GM12878 (cell line): Measurements from ENCODE around the gene PIGN. TPM values are rescaled to one million over a fixed set of nuclear protein-coding genes. Genes with fewer than 3 reads are reported as not detected.

Source experiments
- ATAC-seq: fragments of 200-7000 bp; cut with Tn5 transposase; 3 replicates; pipeline ENCODE4 v1.9.1; 2020; ENCODE audit warnings: mild to moderate bottlenecking, moderate library complexity
- BruUV-seq: library from RNA; stranded (reverse); fragments of 400-500 nt; replicated peaks from 2 replicates; lab custom pipeline; 2021; lab: Mats Ljungman, UMichigan
- CTCF ChIA-PET: fragments of 300-600 bp; sonication (Branson Sonifier 250); formaldehyde crosslinking; extraction: SDS; loops from one replicate; lab custom pipeline; 2021; ENCODE audit warnings: inconsistent platforms; lab: Yijun Ruan, JAX
- POLR2A ChIA-PET: fragments of 350-600 bp; formaldehyde crosslinking; extraction: SDS; loops from one replicate; lab custom pipeline; 2021; ENCODE audit warnings: inconsistent platforms; lab: Charles Lee
- RAD21 ChIA-PET: fragments of 300-600 bp; sonication (Branson Sonifier 250); formaldehyde crosslinking; loops from one replicate; lab custom pipeline; 2023; ENCODE audit warnings: antibody characterized with exemption; ENCODE audit not compliant: unreplicated experiment; lab: Charles Lee
- SMC1A ChIA-PET: fragments of 300-600 bp; sonication (Branson Sonifier 250); formaldehyde crosslinking; loops from one replicate; lab custom pipeline; 2023; ENCODE audit not compliant: unreplicated experiment, uncharacterized antibody; lab: Charles Lee
- DNase-seq: peaks from one replicate; pipeline ENCODE4 v3.0.0-alpha.2; 2011; ENCODE audit warnings: low read depth, low spot score
- FAIRE-seq: peaks from 3 replicates; lab custom pipeline; 2011; peaks lifted over from hg19 to GRCh38; lab: Jason Lieb, UNC
- H2AFZ ChIP-seq: 2 replicates; pipeline ENCODE4 v1.6.0; 2011; ENCODE audit warnings: low read depth, low read length, control low read depth; ENCODE audit not compliant: control insufficient read depth
- H3K27ac ChIP-seq: 2 replicates; pipeline ENCODE4 v1.5.1; 2011; ENCODE audit warnings: control low read depth; ENCODE audit not compliant: control insufficient read depth, insufficient read depth
- H3K27me3 ChIP-seq, 2 experiments: replicated peaks in 1 of 2; 2 replicates each; pipeline versions ENCODE4 v1.6.0 to v1.6.1; 2011; ENCODE audit warnings: low read length in 1 of 2; ENCODE audit not compliant: control insufficient read depth in 2 of 2, insufficient read depth in 2 of 2
- H3K36me3 ChIP-seq, 2 experiments: 2 replicates each; pipeline ENCODE4 v1.5.1; 2011; ENCODE audit warnings: low read length in 1 of 2; ENCODE audit not compliant: control insufficient read depth in 2 of 2, insufficient read depth in 2 of 2
- H3K4me1 ChIP-seq: 2 replicates; pipeline ENCODE4 v1.6.1; 2011; ENCODE audit warnings: mild to moderate bottlenecking, low read length, moderate library complexity, mixed read lengths; ENCODE audit not compliant: control insufficient read depth, insufficient read depth
- H3K4me2 ChIP-seq: 2 replicates; pipeline ENCODE4 v1.6.0; 2011; ENCODE audit warnings: control low read depth; ENCODE audit not compliant: control insufficient read depth, insufficient read depth
- H3K4me3 ChIP-seq: fragments of 200-600 bp; sonication (generic); 2 replicates; pipeline ENCODE4 v1.5.1; 2016
- H3K79me2 ChIP-seq: 2 replicates; pipeline ENCODE4 v1.6.0; 2011; ENCODE audit warnings: low read length; ENCODE audit not compliant: control insufficient read depth, insufficient read depth
- H3K9ac ChIP-seq: 2 replicates; pipeline ENCODE4 v1.8.0; 2011; ENCODE audit warnings: low read length, control low read depth, mixed read lengths; ENCODE audit not compliant: control insufficient read depth, insufficient read depth
- H3K9me3 ChIP-seq: replicated peaks from 3 replicates; pipeline ENCODE4 v1.5.1; 2011; ENCODE audit warnings: mild to moderate bottlenecking, low read length; ENCODE audit not compliant: control insufficient read depth, insufficient read depth
- H4K20me1 ChIP-seq: 2 replicates; pipeline ENCODE4 v1.6.0; 2011; ENCODE audit not compliant: control insufficient read depth, insufficient read depth
- BACH1 ChIP-seq: fragments of 450-650 bp; IDR thresholded peaks from 2 replicates; pipeline ENCODE4 v1.6.1; 2017; ENCODE audit warnings: mild to moderate bottlenecking, borderline replicate concordance
- CUX1 ChIP-seq: IDR thresholded peaks from 2 replicates; pipeline ENCODE4 v1.6.1; 2012; ENCODE audit warnings: improper control_type of control experiment, low read depth, low read length; ENCODE audit not compliant: insufficient replicate concordance
- ESRRA ChIP-seq: IDR thresholded peaks from 2 replicates; pipeline ENCODE4 v1.6.1; 2012; ENCODE audit warnings: mild to moderate bottlenecking, low read length, improper control_type of control experiment
- FOXM1 ChIP-seq: IDR thresholded peaks from 2 replicates; pipeline ENCODE4 v1.6.1; 2012; ENCODE audit warnings: low read depth, mild to moderate bottlenecking, inconsistent platforms, low read length, moderate library complexity
- HDGF ChIP-seq: fragments of 450-650 bp; IDR thresholded peaks from 2 replicates; pipeline ENCODE4 v1.6.1; 2016; ENCODE audit warnings: antibody characterized with exemption
- IKZF1 ChIP-seq: fragments of 450-650 bp; conservative IDR thresholded peaks from 2 replicates; pipeline ENCODE4 v1.6.1; 2017; ENCODE audit warnings: antibody characterized with exemption, mild to moderate bottlenecking
- KAT2A ChIP-seq: conservative IDR thresholded peaks from 2 replicates; pipeline ENCODE4 v1.6.1; 2011; ENCODE audit warnings: low read depth, low read length; ENCODE audit not compliant: control insufficient read depth
- MEF2A ChIP-seq: IDR thresholded peaks from 2 replicates; pipeline ENCODE4 v1.6.1; 2011; ENCODE audit warnings: low read depth, mild to moderate bottlenecking, low read length, moderate library complexity; ENCODE audit not compliant: insufficient read depth
- MXI1 ChIP-seq: fragments of 150-350 bp; IDR thresholded peaks from 2 replicates; pipeline ENCODE4 v1.6.1; 2011; ENCODE audit warnings: low read depth, mild to moderate bottlenecking, inconsistent platforms, low read length, improper control_type of control experiment
- MYC ChIP-seq: IDR thresholded peaks from 2 replicates; pipeline ENCODE4 v1.6.1; 2011; ENCODE audit warnings: mild to moderate bottlenecking, low read length, moderate library complexity, inconsistent platforms; ENCODE audit not compliant: insufficient read depth, insufficient replicate concordance, insufficient read length, severe bottlenecking
- NR2F1 ChIP-seq: fragments of 450-650 bp; conservative IDR thresholded peaks from 2 replicates; pipeline ENCODE4 v1.6.1; 2017; ENCODE audit warnings: mild to moderate bottlenecking
- PAX8 ChIP-seq: fragments of 450-650 bp; IDR thresholded peaks from 2 replicates; pipeline ENCODE4 v1.6.1; 2017; ENCODE audit warnings: mild to moderate bottlenecking, moderate library complexity
- POLR2A ChIP-seq: IDR thresholded peaks from 2 replicates; pipeline ENCODE4 v1.6.1; 2011; ENCODE audit warnings: low read depth, mild to moderate bottlenecking, low read length
- SMAD5 ChIP-seq: IDR thresholded peaks from 2 replicates; pipeline ENCODE4 v1.6.1; 2016; ENCODE audit warnings: antibody characterized with exemption, low read depth
- SUPT20H ChIP-seq: IDR thresholded peaks from 2 replicates; pipeline ENCODE4 v1.6.1; 2011; ENCODE audit warnings: low read depth, mild to moderate bottlenecking, low read length, moderate library complexity, borderline replicate concordance; ENCODE audit not compliant: control insufficient read depth
- ZNF217 ChIP-seq: fragments of 450-650 bp; IDR thresholded peaks from 2 replicates; pipeline ENCODE4 v1.6.1; 2017; ENCODE audit warnings: antibody characterized with exemption, mild to moderate bottlenecking
- ZNF274 ChIP-seq: IDR thresholded peaks from one replicate; pipeline ENCODE4 v1.8.0; 2011; ENCODE audit not compliant: insufficient read length, insufficient read depth
- in situ Hi-C: fragments of 300-500 bp; cut with MboI; formaldehyde crosslinking; loops from 9 replicates; pipeline ENCODE4 v1.14.3; 2018; ENCODE audit warnings: mixed read lengths
- intact Hi-C: fragments of 100-400 bp; cut with micrococcal nuclease; formaldehyde crosslinking; loops from one replicate; pipeline ENCODE4 v1.14.2; 2022; ENCODE audit not compliant: unreplicated experiment
- polyA plus RNA-seq, 11 experiments: library from polyadenylated mRNA; depleted of rRNA in 4 of 11; unstranded in 6 of 11; stranded (reverse) in 5 of 11; fragments of >200 nt; fragmentation: Nextera tagmentation in 4 of 11; fragmentation: Illumina TruSeq in 1 of 11; extraction: Ambion mirVana in 4 of 11; extraction: Trizol in 1 of 11; gene quantifications; 1 replicate in 1 of 11; 2 replicates in 10 of 11; pipeline versions ENCODE4 v1.2.1 to v1.2.3, GENCODE V29; 2011 to 2016; ENCODE audit warnings: inconsistent platforms in 2 of 11, missing spikeins in 2 of 11, low read depth in 1 of 11
- total RNA-seq, 4 experiments: library from RNA; depleted of rRNA in 3 of 4; stranded (reverse); fragments of >200 nt in 3 of 4; fragmentation: Illumina TruSeq in 1 of 4; extraction: Trizol in 1 of 4; gene quantifications; 2 replicates each; pipeline versions ENCODE4 v1.2.1 to v1.2.3, GENCODE V29; 2013 to 2021
- TF ChIP-seq, protein P1 (sequence below): IDR thresholded peaks from 2 replicates; pipeline ENCODE4 v1.6.1; 2011; ENCODE audit warnings: borderline replicate concordance, low read depth, mild to moderate bottlenecking, moderate library complexity, mixed read lengths, low read length; ENCODE audit not compliant: insufficient read depth; ENCODE audit errors: extremely low read length
- TF ChIP-seq, protein P2 (sequence below): fragments of 450-650 bp; IDR thresholded peaks from 2 replicates; pipeline ENCODE4 v1.6.1; 2018; ENCODE audit warnings: mild to moderate bottlenecking, low read depth, moderate library complexity; ENCODE audit not compliant: partially characterized antibody

PIGN gene
- total and polyA plus RNA-seq, 10 of the 15 experiments (the other 5 are each of a cell fraction or from before 2014, with no cell fraction given), result 6.9 to 25.4 (median 18.7) TPM

- Histone ChIP-seq H3K36me3 (peaks cover 0 to 3% of the 10 kb centered on the region in 2 experiments; a peak in 1 of 4 replicates), H3K9me3 (no peaks in the 10 kb centered on the region), H3K9ac (no peak overlapping the region), H3K4me2 (no peak overlapping the region), H4K20me1 (no peaks in the 10 kb centered on the region), H2AFZ (no peak overlapping the region), H3K4me1 (no peaks in the 10 kb centered on the region), H3K27ac (no peak overlapping the region), H3K27me3 (no peaks in the 10 kb centered on the region), H3K4me3 (no peak overlapping the region), H3K79me2 (no peaks in the 10 kb centered on the region)
- POLR2A ChIA-PET, result no interaction called here
- BruUV-seq, result no TSS peak
- DNase-seq, result no peak
- no peak for FAIRE-seq
- RAD21 ChIA-PET, result no interaction called here
- intact Hi-C loops (no loop called here), in situ Hi-C loops (no loop called here)
- SMC1A ChIA-PET, result no interaction called here
- ATAC-seq, result no peak
- CTCF ChIA-PET, result no interaction called here
- no peak for TF ChIP-seq FOXM1
- no peak for TF ChIP-seq SMAD5
- no peak for TF ChIP-seq ZNF274
- TF ChIP-seq CUX1, result no peak
- no peak for TF ChIP-seq BACH1
- TF ChIP-seq ZNF217, result no peak
- TF ChIP-seq ESRRA, result no peak
- TF ChIP-seq POLR2A, result no peak
- TF ChIP-seq PAX8, result no peak
- no peak for TF ChIP-seq IKZF1
- TF ChIP-seq MEF2A, result no peak
- TF ChIP-seq HDGF, result no peak
- no peak for TF ChIP-seq MXI1
- TF ChIP-seq, protein P1, sequence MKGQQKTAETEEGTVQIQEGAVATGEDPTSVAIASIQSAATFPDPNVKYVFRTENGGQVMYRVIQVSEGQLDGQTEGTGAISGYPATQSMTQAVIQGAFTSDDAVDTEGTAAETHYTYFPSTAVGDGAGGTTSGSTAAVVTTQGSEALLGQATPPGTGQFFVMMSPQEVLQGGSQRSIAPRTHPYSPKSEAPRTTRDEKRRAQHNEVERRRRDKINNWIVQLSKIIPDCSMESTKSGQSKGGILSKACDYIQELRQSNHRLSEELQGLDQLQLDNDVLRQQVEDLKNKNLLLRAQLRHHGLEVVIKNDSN, result no peak
- no peak for TF ChIP-seq MYC
- TF ChIP-seq, protein P2, sequence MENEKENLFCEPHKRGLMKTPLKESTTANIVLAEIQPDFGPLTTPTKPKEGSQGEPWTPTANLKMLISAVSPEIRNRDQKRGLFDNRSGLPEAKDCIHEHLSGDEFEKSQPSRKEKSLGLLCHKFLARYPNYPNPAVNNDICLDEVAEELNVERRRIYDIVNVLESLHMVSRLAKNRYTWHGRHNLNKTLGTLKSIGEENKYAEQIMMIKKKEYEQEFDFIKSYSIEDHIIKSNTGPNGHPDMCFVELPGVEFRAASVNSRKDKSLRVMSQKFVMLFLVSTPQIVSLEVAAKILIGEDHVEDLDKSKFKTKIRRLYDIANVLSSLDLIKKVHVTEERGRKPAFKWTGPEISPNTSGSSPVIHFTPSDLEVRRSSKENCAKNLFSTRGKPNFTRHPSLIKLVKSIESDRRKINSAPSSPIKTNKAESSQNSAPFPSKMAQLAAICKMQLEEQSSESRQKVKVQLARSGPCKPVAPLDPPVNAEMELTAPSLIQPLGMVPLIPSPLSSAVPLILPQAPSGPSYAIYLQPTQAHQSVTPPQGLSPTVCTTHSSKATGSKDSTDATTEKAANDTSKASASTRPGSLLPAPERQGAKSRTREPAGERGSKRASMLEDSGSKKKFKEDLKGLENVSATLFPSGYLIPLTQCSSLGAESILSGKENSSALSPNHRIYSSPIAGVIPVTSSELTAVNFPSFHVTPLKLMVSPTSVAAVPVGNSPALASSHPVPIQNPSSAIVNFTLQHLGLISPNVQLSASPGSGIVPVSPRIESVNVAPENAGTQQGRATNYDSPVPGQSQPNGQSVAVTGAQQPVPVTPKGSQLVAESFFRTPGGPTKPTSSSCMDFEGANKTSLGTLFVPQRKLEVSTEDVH, result no peak
- no peak for TF ChIP-seq KAT2A
- TF ChIP-seq NR2F1, result no peak
- no peak for TF ChIP-seq SUPT20H
Measured at GRCh38 chr18:62089174-62089573, 97.7 kb downstream of the PIGN start.
